K562 (cell line): ENCODE measurements around the gene TMEM151A. TPM values are rescaled to one million over a fixed set of nuclear protein-coding genes. Genes with fewer than 3 reads are reported as not detected.

ENCODE experiments used
- ADNP ChIP-seq: fragments of 200-800 bp; sonication (Bioruptor generic); IDR thresholded peaks from 2 replicates; pipeline ENCODE4 v1.6.1; 2016; ENCODE audit warnings: missing genetic modification characterization, missing compliant biosample characterization
- GABPB1 ChIP-seq: sonication (generic); formaldehyde crosslinking; IDR thresholded peaks from 2 replicates; pipeline ENCODE4 v1.8.0; 2022; ENCODE audit warnings: mild to moderate bottlenecking, missing genetic modification reagents
- HCFC1 ChIP-seq: IDR thresholded peaks from 2 replicates; pipeline ENCODE4 v1.6.1; 2012; ENCODE audit warnings: low read depth, low read length, improper control_type of control experiment
- MAFG ChIP-seq: fragments of 450-650 bp; conservative IDR thresholded peaks from 2 replicates; pipeline ENCODE4 v1.6.1; 2016; ENCODE audit warnings: missing genetic modification characterization, missing compliant biosample characterization
- MGA ChIP-seq: fragments of 450-650 bp; IDR thresholded peaks from 2 replicates; pipeline ENCODE4 v1.6.1; 2016; ENCODE audit warnings: mild to moderate bottlenecking, moderate library complexity
- POLR2AphosphoS2 ChIP-seq: IDR thresholded peaks from 2 replicates; pipeline ENCODE4 v1.6.1; 2012; ENCODE audit warnings: low read length, improper control_type of control experiment
- TBL1XR1 ChIP-seq, 2 experiments: IDR thresholded peaks; 2 replicates each; pipeline ENCODE4 v1.6.1; 2012; ENCODE audit warnings: improper control_type of control experiment in 2 of 2, low read length in 2 of 2, mild to moderate bottlenecking in 1 of 2
- TFAM ChIP-seq: fragments of 250-450 bp; sonication (Bioruptor Pico); conservative IDR thresholded peaks from 2 replicates; pipeline ENCODE4 v1.5.0; 2021; ENCODE audit warnings: mild to moderate bottlenecking, moderate library complexity
- ZNF146 ChIP-seq: IDR thresholded peaks from one replicate; pipeline ENCODE4 v1.6.1; 2018; ENCODE audit warnings: missing compliant biosample characterization; ENCODE audit not compliant: unreplicated experiment
- polyA plus RNA-seq, 8 experiments: library from polyadenylated mRNA; depleted of rRNA in 4 of 8; stranded (reverse) in 5 of 8; unstranded in 3 of 8; fragments of >200 nt; fragmentation: Nextera tagmentation in 2 of 8; fragmentation: Illumina TruSeq in 1 of 8; extraction: Ambion mirVana in 2 of 8; extraction: Trizol in 1 of 8; gene quantifications; 2 replicates each; pipeline versions ENCODE4 v1.2.1 to v1.2.3, GENCODE V29; 2011 to 2014; ENCODE audit warnings: inconsistent platforms in 1 of 8, missing spikeins in 1 of 8
- total RNA-seq, 7 experiments: library from RNA; depleted of rRNA in 6 of 7; stranded (reverse); fragments of >200 nt in 6 of 7; fragmentation: Illumina TruSeq in 2 of 7; extraction: Trizol in 2 of 7; gene quantifications; 2 replicates each; pipeline versions ENCODE4 v1.2.1 to v1.2.3, GENCODE V29; 2011 to 2021; ENCODE audit warnings: low replicate concordance in 1 of 7
- TF ChIP-seq, protein P1 (sequence below): fragments of 450-650 bp; formaldehyde crosslinking; conservative IDR thresholded peaks from 2 replicates; pipeline ENCODE4 v1.4.0; 2022; ENCODE audit warnings: mild to moderate bottlenecking, missing genetic modification characterization
- TF ChIP-seq, protein P2 (sequence below): sonication (generic); formaldehyde crosslinking; IDR thresholded peaks from 2 replicates; pipeline ENCODE4 v1.8.0; 2023; ENCODE audit warnings: mild to moderate bottlenecking, missing genetic modification reagents

TMEM151A gene
- total and polyA plus RNA-seq, 9 of the 15 experiments (the other 6 are each of a cell fraction or from before 2014, with no cell fraction given): not detected

DNA sequence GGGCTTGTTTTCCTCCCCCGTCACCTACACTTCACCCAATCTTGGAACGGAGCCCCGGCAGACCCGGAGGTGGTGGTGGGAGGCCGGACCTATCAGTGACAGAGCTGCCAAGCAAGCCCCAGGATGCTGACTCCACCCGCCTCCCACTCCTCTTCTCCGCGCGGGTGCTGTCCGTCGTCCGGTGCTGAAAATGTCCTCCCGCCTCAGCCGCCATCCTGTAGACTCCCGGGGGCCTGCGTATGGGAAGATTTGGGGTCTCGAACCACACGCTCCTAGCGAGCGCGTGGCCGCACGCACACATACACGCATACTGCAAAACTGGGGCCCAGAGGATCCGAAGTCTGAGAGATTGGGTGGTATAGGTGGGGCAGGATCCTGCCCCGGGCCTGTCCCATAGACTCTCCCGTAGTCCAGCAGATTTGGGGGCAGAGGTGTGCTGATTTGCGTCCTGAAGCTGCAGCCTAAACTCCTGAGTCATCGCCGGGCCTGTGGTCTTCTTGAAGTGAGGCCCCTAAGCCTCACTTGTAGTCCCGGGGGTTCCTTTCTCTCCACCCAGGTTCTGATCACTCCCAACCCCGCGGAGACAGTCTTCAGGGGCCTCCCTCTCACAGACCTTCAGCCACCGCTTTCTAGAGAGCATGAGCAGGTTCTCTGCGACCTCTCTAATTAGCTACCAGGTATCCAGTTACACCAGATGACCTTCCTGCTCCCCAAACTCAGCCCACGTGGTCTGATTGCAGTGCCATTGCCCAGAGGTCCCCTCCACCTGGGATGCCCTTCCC lies 2.0 kb upstream of the TMEM151A start (continued):
- TF ChIP-seq GABPB1 (CRISPR knock-in tag): no peak
- peak; percentile 62 for TF ChIP-seq ZNF146 (CRISPR knock-in tag)
- no peak for TF ChIP-seq TFAM
- TF ChIP-seq POLR2AphosphoS2: no peak
- TF ChIP-seq, protein P1, sequence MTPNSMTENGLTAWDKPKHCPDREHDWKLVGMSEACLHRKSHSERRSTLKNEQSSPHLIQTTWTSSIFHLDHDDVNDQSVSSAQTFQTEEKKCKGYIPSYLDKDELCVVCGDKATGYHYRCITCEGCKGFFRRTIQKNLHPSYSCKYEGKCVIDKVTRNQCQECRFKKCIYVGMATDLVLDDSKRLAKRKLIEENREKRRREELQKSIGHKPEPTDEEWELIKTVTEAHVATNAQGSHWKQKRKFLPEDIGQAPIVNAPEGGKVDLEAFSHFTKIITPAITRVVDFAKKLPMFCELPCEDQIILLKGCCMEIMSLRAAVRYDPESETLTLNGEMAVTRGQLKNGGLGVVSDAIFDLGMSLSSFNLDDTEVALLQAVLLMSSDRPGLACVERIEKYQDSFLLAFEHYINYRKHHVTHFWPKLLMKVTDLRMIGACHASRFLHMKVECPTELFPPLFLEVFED (CRISPR knock-in tag): no peak
- TF ChIP-seq HCFC1: 0 out of 2 replicates have a peak, but pooled peaks have one; percentile 2
- TF ChIP-seq, protein P2, sequence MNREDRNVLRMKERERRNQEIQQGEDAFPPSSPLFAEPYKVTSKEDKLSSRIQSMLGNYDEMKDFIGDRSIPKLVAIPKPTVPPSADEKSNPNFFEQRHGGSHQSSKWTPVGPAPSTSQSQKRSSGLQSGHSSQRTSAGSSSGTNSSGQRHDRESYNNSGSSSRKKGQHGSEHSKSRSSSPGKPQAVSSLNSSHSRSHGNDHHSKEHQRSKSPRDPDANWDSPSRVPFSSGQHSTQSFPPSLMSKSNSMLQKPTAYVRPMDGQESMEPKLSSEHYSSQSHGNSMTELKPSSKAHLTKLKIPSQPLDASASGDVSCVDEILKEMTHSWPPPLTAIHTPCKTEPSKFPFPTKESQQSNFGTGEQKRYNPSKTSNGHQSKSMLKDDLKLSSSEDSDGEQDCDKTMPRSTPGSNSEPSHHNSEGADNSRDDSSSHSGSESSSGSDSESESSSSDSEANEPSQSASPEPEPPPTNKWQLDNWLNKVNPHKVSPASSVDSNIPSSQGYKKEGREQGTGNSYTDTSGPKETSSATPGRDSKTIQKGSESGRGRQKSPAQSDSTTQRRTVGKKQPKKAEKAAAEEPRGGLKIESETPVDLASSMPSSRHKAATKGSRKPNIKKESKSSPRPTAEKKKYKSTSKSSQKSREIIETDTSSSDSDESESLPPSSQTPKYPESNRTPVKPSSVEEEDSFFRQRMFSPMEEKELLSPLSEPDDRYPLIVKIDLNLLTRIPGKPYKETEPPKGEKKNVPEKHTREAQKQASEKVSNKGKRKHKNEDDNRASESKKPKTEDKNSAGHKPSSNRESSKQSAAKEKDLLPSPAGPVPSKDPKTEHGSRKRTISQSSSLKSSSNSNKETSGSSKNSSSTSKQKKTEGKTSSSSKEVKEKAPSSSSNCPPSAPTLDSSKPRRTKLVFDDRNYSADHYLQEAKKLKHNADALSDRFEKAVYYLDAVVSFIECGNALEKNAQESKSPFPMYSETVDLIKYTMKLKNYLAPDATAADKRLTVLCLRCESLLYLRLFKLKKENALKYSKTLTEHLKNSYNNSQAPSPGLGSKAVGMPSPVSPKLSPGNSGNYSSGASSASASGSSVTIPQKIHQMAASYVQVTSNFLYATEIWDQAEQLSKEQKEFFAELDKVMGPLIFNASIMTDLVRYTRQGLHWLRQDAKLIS (CRISPR knock-in tag): peak; percentile 68
- no peak for TF ChIP-seq TBL1XR1 (IDR thresholded peaks at IDR 0.05; ENCODE audit: low read length in 2 of 2)
- no peak for TF ChIP-seq MAFG
- TF ChIP-seq MGA: no peak
- TF ChIP-seq ADNP (tag): no peak
